ENCODE results near the gene FAM107A.
"Not testable (repeated sequence)": the region's sequence is repeated elsewhere in the genome, so short reads cannot be mapped to it uniquely, and the experiment has no call there.

The FAM107A gene

GRCh38 chr3:58528629-58529028 is 48.6 kb downstream of the FAM107A start:
- DNase-seq (ENCODE audit: low read depth), result peak; percentile 71
- TF ChIP-seq CTCF (IDR thresholded peaks at IDR 0.05; ENCODE audit: insufficient read depth, low read depth, low read length, missing control alignments), result no peak
- H3K4me3 ChIP-seq (ENCODE audit: low read length), result no peak overlapping the region

- not testable (repeated sequence) for H3K4me3 ChIP-seq (ENCODE audit: low read length); DNase-seq (ENCODE audit: low read depth)
These were observed 49.8 kb downstream of the FAM107A start for GRCh38 chr3:58527440-58527839.

GRCh38 chr3:58526515-58526957 is 50.7 kb downstream of the FAM107A start:
- H3K4me3 ChIP-seq (ENCODE audit: low read length), result no peak overlapping the region
- TF ChIP-seq CTCF (IDR thresholded peaks at IDR 0.05; ENCODE audit: insufficient read depth, low read depth, low read length, missing control alignments), result no peak
- peak; percentile 96 for DNase-seq (ENCODE audit: low read depth)

GRCh38 chr3:58524326-58524888 is 52.8 kb downstream of the FAM107A start:
- no peak for DNase-seq (ENCODE audit: low read depth)
- H3K4me3 ChIP-seq (ENCODE audit: low read length), result no peak overlapping the region
- TF ChIP-seq CTCF (IDR thresholded peaks at IDR 0.05; ENCODE audit: insufficient read depth, low read depth, low read length, missing control alignments), result no peak

- H3K4me3 ChIP-seq (ENCODE audit: low read length), result no peak overlapping the region
- DNase-seq (ENCODE audit: low read depth), result no peak
- TF ChIP-seq CTCF (IDR thresholded peaks at IDR 0.05; ENCODE audit: insufficient read depth, low read depth, low read length, missing control alignments), result no peak
These were observed 54.3 kb downstream of the FAM107A start for GRCh38 chr3:58522759-58523425.

GRCh38 chr3:58521917-58522631 is 55.1 kb downstream of the FAM107A start:
- no peak for DNase-seq (ENCODE audit: low read depth)
- TF ChIP-seq CTCF (IDR thresholded peaks at IDR 0.05; ENCODE audit: insufficient read depth, low read depth, low read length, missing control alignments), result no peak
- H3K4me3 ChIP-seq (ENCODE audit: low read length), result no peak overlapping the region

GRCh38 chr3:58521336-58521670 is 55.9 kb downstream of the FAM107A start:
- no peak for TF ChIP-seq CTCF (IDR thresholded peaks at IDR 0.05; ENCODE audit: insufficient read depth, low read depth, low read length, missing control alignments)
- DNase-seq (ENCODE audit: low read depth), result no peak

More at GRCh38 chr3:58521336-58521670, 55.9 kb downstream of the FAM107A start:
- H3K4me3 ChIP-seq (ENCODE audit: low read length), result no peak overlapping the region

Measured in epithelial cell of esophagus (primary cell).